HepG2 (cell line): Measurements from ENCODE around the gene BHLHE41. TPM values are rescaled to one million over a fixed set of nuclear protein-coding genes. Genes with fewer than 3 reads are reported as not detected.

Experiments
- ATAC-seq: fragments of 200-7000 bp; cut with Tn5 transposase; 3 replicates; pipeline ENCODE4 v1.9.1; 2020; ENCODE audit warnings: mild to moderate bottlenecking, moderate library complexity
- BruUV-seq: library from RNA; stranded (reverse); fragments of 400-500 nt; replicated peaks from 2 replicates; lab custom pipeline; 2021; lab: Mats Ljungman, UMichigan
- CTCF ChIA-PET: fragments of 300-600 bp; formaldehyde crosslinking; extraction: SDS; loops from one replicate; lab custom pipeline; 2021; ENCODE audit warnings: low total read pairs, inconsistent platforms, low intra/inter-chr PET ratio; lab: Yijun Ruan, JAX
- POLR2A ChIA-PET: fragments of 350-600 bp; sonication (Branson Sonifier 250); formaldehyde crosslinking; loops from one replicate; lab custom pipeline; 2020; ENCODE audit warnings: antibody characterized with exemption, inconsistent platforms; lab: Yijun Ruan, JAX
- DNase-seq: peaks from one replicate; pipeline ENCODE4 v3.0.0-alpha.2; 2015; ENCODE audit warnings: low spot score
- FAIRE-seq: peaks from 3 replicates; lab custom pipeline; 2011; peaks lifted over from hg19 to GRCh38; lab: Jason Lieb, UNC
- H2AFZ ChIP-seq: one replicate; pipeline ENCODE4 v1.6.1; 2011; ENCODE audit warnings: low read length, inconsistent platforms
- H3K27ac ChIP-seq: fragments of 300-600 bp; 3 replicates; pipeline ENCODE4 v1.8.0; 2011; ENCODE audit warnings: mixed run types, mild to moderate bottlenecking, mixed read lengths, low read length, inconsistent platforms; ENCODE audit not compliant: insufficient read depth; ENCODE audit errors: extremely low read length
- H3K27me3 ChIP-seq, 2 experiments: fragments of 200-600 bp in 1 of 2; 2 replicates in 1 of 2; 3 replicates in 1 of 2; pipeline versions ENCODE4 v1.6.0 to v1.8.0; 2011; ENCODE audit warnings: low read length in 2 of 2, mild to moderate bottlenecking in 2 of 2, moderate library complexity in 2 of 2, inconsistent platforms in 1 of 2; ENCODE audit not compliant: insufficient read depth in 2 of 2, control insufficient read depth in 1 of 2
- H3K36me3 ChIP-seq, 2 experiments: fragments of 200-600 bp in 1 of 2; replicated peaks in 1 of 2; 2 replicates in 1 of 2; 3 replicates in 1 of 2; pipeline versions ENCODE4 v1.5.1 to v1.8.0; 2011; ENCODE audit warnings: low read length in 2 of 2, inconsistent platforms in 1 of 2; ENCODE audit not compliant: insufficient read depth in 2 of 2, control insufficient read depth in 1 of 2
- H3K4me1 ChIP-seq: 2 replicates; pipeline ENCODE4 v1.5.1; 2012; ENCODE audit warnings: low read length, inconsistent platforms; ENCODE audit not compliant: insufficient read depth
- H3K4me2 ChIP-seq: 2 replicates; pipeline ENCODE4 v1.6.0; 2011; ENCODE audit warnings: low read depth, low read length, inconsistent platforms
- H3K4me3 ChIP-seq, 3 experiments: fragments of 200-600 bp in 1 of 3; sonication (generic), shearing (Covaris generic) in 1 of 3; replicated peaks in 1 of 3; 2 replicates each; pipeline ENCODE4 v1.5.1; 2011 to 2016; ENCODE audit warnings: low read length in 3 of 3, inconsistent platforms in 2 of 3, low read depth in 2 of 3, mild to moderate bottlenecking in 2 of 3, control low read depth in 1 of 3, mixed read lengths in 1 of 3; ENCODE audit not compliant: insufficient read depth in 1 of 3
- H3K79me2 ChIP-seq: one replicate; pipeline ENCODE4 v1.6.1; 2011; ENCODE audit warnings: low read length, inconsistent platforms; ENCODE audit not compliant: insufficient read depth
- H3K9ac ChIP-seq: 2 replicates; pipeline ENCODE4 v1.6.0; 2011; ENCODE audit warnings: mild to moderate bottlenecking, low read depth, low read length, inconsistent platforms; ENCODE audit not compliant: insufficient read depth
- H3K9me3 ChIP-seq: 2 replicates; pipeline ENCODE4 v1.5.1; 2012; ENCODE audit warnings: mild to moderate bottlenecking, low read length
- H4K20me1 ChIP-seq: 2 replicates; pipeline ENCODE4 v1.6.0; 2011; ENCODE audit warnings: inconsistent platforms, mild to moderate bottlenecking, low read length, moderate library complexity; ENCODE audit not compliant: insufficient read depth
- ARID4A ChIP-seq: sonication (generic); formaldehyde crosslinking; IDR thresholded peaks from 2 replicates; pipeline ENCODE4 v1.5.0; 2020; ENCODE audit warnings: mild to moderate bottlenecking, missing genetic modification reagents, borderline replicate concordance
- EHMT2 ChIP-seq: fragments of 200-600 bp; sonication (generic); IDR thresholded peaks from 2 replicates; pipeline ENCODE4 v1.7.0; 2017; ENCODE audit warnings: antibody characterized with exemption, low read depth, low read length, borderline replicate concordance
- FLYWCH1 ChIP-seq: sonication (generic); formaldehyde crosslinking; IDR thresholded peaks from 2 replicates; pipeline ENCODE4 v1.8.1; 2023; ENCODE audit warnings: mild to moderate bottlenecking, missing genetic modification reagents
- FOSL2 ChIP-seq: sonication (generic); formaldehyde crosslinking; IDR thresholded peaks from 2 replicates; pipeline ENCODE4 v1.4.0; 2020; ENCODE audit warnings: missing genetic modification reagents
- MNT ChIP-seq: fragments of 450-650 bp; IDR thresholded peaks from 2 replicates; pipeline ENCODE4 v1.6.1; 2016
- NBN ChIP-seq: fragments of 450-650 bp; conservative IDR thresholded peaks from 2 replicates; pipeline ENCODE4 v1.6.1; 2017
- NR2F1 ChIP-seq, 2 experiments: fragments of 450-650 bp in 1 of 2; formaldehyde crosslinking in 1 of 2; IDR thresholded peaks; 2 replicates each; pipeline versions ENCODE4 v1.5.0 to v1.6.1; 2016 to 2020; ENCODE audit warnings: mild to moderate bottlenecking in 1 of 2, missing compliant biosample characterization in 1 of 2, missing genetic modification reagents in 1 of 2, moderate library complexity in 1 of 2
- NRL ChIP-seq: sonication (generic); formaldehyde crosslinking; IDR thresholded peaks from 2 replicates; pipeline ENCODE4 v1.5.0; 2020; ENCODE audit warnings: missing genetic modification reagents, mild to moderate bottlenecking, moderate library complexity, borderline replicate concordance
- SAFB2 ChIP-seq: sonication (generic); formaldehyde crosslinking; IDR thresholded peaks from 2 replicates; pipeline ENCODE4 v1.5.1; 2020; ENCODE audit warnings: missing genetic modification reagents, low read depth, mild to moderate bottlenecking, borderline replicate concordance
- SALL2 ChIP-seq: sonication (generic); formaldehyde crosslinking; IDR thresholded peaks from 2 replicates; pipeline ENCODE4 v1.8.1; 2023; ENCODE audit warnings: mild to moderate bottlenecking, missing genetic modification reagents, inconsistent platforms
- ZFAT ChIP-seq: sonication (generic); formaldehyde crosslinking; conservative IDR thresholded peaks from 2 replicates; pipeline ENCODE4 v1.8.1; 2023; ENCODE audit warnings: missing genetic modification reagents, inconsistent platforms
- ZFP36L2 ChIP-seq: sonication (generic); formaldehyde crosslinking; IDR thresholded peaks from 2 replicates; pipeline ENCODE4 v1.4.0; 2020; ENCODE audit warnings: missing genetic modification reagents
- ZNF496 ChIP-seq: sonication (generic); formaldehyde crosslinking; IDR thresholded peaks from 2 replicates; pipeline ENCODE4 v1.8.1; 2023; ENCODE audit warnings: mild to moderate bottlenecking, moderate library complexity, missing genetic modification reagents; ENCODE audit not compliant: insufficient replicate concordance
- ZNF563 ChIP-seq: sonication (generic); formaldehyde crosslinking; IDR thresholded peaks from 2 replicates; pipeline ENCODE4 v1.8.0; 2022; ENCODE audit warnings: mild to moderate bottlenecking, moderate library complexity, missing genetic modification reagents
- ZNF776 ChIP-seq: sonication (generic); formaldehyde crosslinking; IDR thresholded peaks from 2 replicates; pipeline ENCODE4 v1.4.0; 2020; ENCODE audit warnings: mild to moderate bottlenecking, missing genetic modification reagents
- ZNF782 ChIP-seq: sonication (generic); formaldehyde crosslinking; IDR thresholded peaks from 2 replicates; pipeline ENCODE4 v1.4.0; 2020; ENCODE audit warnings: missing genetic modification reagents, mild to moderate bottlenecking, borderline replicate concordance
- ZNF792 ChIP-seq: IDR thresholded peaks from 2 replicates; pipeline ENCODE4 v1.6.1; 2016
- WGBS: methylation state at CpG from one replicate; pipeline ENCODE4 v1.1.6; 2017; ENCODE audit warnings: low lambda C conversion rate; 5-methylcytosine and 5-hydroxymethylcytosine counted together
- in situ Hi-C: cut with HindIII; loops from 2 replicates; pipeline ENCODE4 v1.10.0; 2017; ENCODE audit warnings: low pct_unique_long_range_greater_than_20kb; ENCODE audit not compliant: extremely low pct_ligation_motif_present
- intact Hi-C: fragments of 100-400 bp; cut with micrococcal nuclease; formaldehyde crosslinking; loops from one replicate; pipeline ENCODE4 v1.10.0; 2022; ENCODE audit not compliant: unreplicated experiment
- polyA plus RNA-seq, 8 experiments: library from polyadenylated mRNA; depleted of rRNA in 3 of 8; stranded (reverse) in 7 of 8; unstranded in 1 of 8; fragments of >200 nt; fragmentation: Illumina TruSeq in 4 of 8; extraction: Trizol in 4 of 8; gene quantifications; 2 replicates each; pipeline versions ENCODE4 v1.2.1 to v1.2.3, GENCODE V29; 2011 to 2016; ENCODE audit warnings: low read depth in 4 of 8, missing spikeins in 1 of 8, mixed read lengths in 1 of 8; ENCODE audit not compliant: insufficient read depth in 1 of 8
- total RNA-seq, 5 experiments: library from RNA; depleted of rRNA; stranded (reverse); fragments of >200 nt; fragmentation: Illumina TruSeq; extraction: Trizol; gene quantifications; 2 replicates each; pipeline ENCODE4 v1.2.3, GENCODE V29; 2016; ENCODE audit warnings: low read depth in 1 of 5
- TF ChIP-seq, protein P1 (sequence below): sonication (generic); formaldehyde crosslinking; IDR thresholded peaks from 2 replicates; pipeline ENCODE4 v1.8.0; 2022; ENCODE audit warnings: missing genetic modification reagents, mild to moderate bottlenecking, borderline replicate concordance

BHLHE41 gene
- total and polyA plus RNA-seq, 2 of the 13 experiments (the other 11 are each of a cell fraction or from before 2014, with no cell fraction given), result 0.03 TPM; not detected in 1

DNA sequence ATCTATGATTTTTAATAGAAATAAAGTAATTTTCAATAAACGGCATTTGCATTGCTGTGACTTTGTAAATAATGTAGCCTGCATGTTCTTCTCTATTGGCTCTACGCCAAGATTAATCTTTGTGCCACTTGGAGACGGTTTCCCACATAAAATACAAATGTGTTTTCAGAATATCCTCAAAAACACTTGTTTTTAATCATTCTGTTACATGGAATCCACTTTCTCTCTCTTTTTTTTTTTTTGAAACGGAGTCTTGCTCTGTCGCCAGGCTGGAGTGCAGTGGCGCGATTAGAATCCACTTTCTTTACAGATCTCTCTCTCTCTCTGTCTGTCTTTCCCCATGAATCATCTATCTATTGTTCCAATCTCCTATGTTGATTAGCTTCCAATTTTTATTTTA, 47.7 kb upstream of the BHLHE41 start:
- no peaks in the 10 kb centered on the region for H3K4me1 ChIP-seq
- TF ChIP-seq ZFAT (CRISPR knock-in tag) (no peak), ARID4A (CRISPR knock-in tag) (no peak), FOSL2 (CRISPR knock-in tag) (no peak), ZNF782 (no peak), NBN (no peak), SALL2 (CRISPR knock-in tag) (no peak), FLYWCH1 (CRISPR knock-in tag) (no peak), MNT (no peak), ZNF563 (CRISPR knock-in tag) (no peak), ZFP36L2 (CRISPR knock-in tag) (no peak), NRL (CRISPR knock-in tag) (no peak), ZNF792 (CRISPR knock-in tag) (no peak), ZNF776 (CRISPR knock-in tag) (no peak), SAFB2 (no peak), EHMT2 (no peak), ZNF496 (CRISPR knock-in tag) (no peak), NR2F1 (CRISPR knock-in tag; IDR thresholded peaks at IDR 0.05) (no peak)
- TF ChIP-seq, protein P1, sequence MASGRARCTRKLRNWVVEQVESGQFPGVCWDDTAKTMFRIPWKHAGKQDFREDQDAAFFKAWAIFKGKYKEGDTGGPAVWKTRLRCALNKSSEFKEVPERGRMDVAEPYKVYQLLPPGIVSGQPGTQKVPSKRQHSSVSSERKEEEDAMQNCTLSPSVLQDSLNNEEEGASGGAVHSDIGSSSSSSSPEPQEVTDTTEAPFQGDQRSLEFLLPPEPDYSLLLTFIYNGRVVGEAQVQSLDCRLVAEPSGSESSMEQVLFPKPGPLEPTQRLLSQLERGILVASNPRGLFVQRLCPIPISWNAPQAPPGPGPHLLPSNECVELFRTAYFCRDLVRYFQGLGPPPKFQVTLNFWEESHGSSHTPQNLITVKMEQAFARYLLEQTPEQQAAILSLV (CRISPR knock-in tag), result no peak
- no peak overlapping the region for H3K27ac ChIP-seq
- no peak overlapping the region for H3K4me3 ChIP-seq
- no TSS peak for BruUV-seq
- in situ Hi-C loops (no loop called here), intact Hi-C loops (no loop called here)
- FAIRE-seq (no peak), ATAC-seq (no peak), DNase-seq (no peak)
- H3K36me3 ChIP-seq, result no peaks in the 10 kb centered on the region
- ChIA-PET POLR2A (no interaction called here), CTCF (no interaction called here)
- H4K20me1 ChIP-seq, result no peaks in the 10 kb centered on the region
- no peaks in the 10 kb centered on the region for H3K9me3 ChIP-seq
- no peaks in the 10 kb centered on the region for H3K79me2 ChIP-seq
- no peak overlapping the region for H3K9ac ChIP-seq
- H2AFZ ChIP-seq, result no peak overlapping the region
- H3K4me2 ChIP-seq, result no peak overlapping the region
- 54% methylated on average over 7 of the region's 7 CpGs for WGBS
- H3K27me3 ChIP-seq, result peaks cover 0 to 10% of the 10 kb centered on the region in 2 experiments; a peak in 2 of 5 replicates
